ENCODE measurements around the gene AGAP5. TPM values are rescaled to one million over a fixed set of nuclear protein-coding genes. Genes with fewer than 3 reads are reported as not detected.

AGAP5 gene
- total and polyA plus RNA-seq, 9 of the 15 experiments (the other 6 are each of a cell fraction or from before 2014, with no cell fraction given) = 0.32 to 7.5 (median 5.3) TPM

DNA sequence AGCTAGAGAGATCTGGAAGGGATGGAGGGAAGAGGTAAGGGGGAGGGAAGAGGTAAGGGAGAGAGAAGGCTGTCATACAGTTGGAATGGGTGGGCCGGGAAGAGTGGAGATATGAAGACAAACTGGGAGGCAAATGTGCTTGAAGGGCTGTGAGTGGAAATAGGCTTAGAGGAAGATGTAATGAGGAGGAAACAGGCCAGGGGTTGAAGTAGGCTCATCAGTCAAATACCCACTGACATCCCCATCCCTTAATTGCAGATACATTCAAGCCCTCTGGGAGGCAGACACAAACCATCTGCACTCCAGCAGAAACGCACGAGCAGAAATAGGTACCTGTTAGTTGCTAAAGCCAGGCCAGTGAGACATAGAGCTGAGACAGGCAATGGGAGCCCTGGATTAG is 44.2 kb downstream of the AGAP5 start (continued):
- TF ChIP-seq, protein P1, sequence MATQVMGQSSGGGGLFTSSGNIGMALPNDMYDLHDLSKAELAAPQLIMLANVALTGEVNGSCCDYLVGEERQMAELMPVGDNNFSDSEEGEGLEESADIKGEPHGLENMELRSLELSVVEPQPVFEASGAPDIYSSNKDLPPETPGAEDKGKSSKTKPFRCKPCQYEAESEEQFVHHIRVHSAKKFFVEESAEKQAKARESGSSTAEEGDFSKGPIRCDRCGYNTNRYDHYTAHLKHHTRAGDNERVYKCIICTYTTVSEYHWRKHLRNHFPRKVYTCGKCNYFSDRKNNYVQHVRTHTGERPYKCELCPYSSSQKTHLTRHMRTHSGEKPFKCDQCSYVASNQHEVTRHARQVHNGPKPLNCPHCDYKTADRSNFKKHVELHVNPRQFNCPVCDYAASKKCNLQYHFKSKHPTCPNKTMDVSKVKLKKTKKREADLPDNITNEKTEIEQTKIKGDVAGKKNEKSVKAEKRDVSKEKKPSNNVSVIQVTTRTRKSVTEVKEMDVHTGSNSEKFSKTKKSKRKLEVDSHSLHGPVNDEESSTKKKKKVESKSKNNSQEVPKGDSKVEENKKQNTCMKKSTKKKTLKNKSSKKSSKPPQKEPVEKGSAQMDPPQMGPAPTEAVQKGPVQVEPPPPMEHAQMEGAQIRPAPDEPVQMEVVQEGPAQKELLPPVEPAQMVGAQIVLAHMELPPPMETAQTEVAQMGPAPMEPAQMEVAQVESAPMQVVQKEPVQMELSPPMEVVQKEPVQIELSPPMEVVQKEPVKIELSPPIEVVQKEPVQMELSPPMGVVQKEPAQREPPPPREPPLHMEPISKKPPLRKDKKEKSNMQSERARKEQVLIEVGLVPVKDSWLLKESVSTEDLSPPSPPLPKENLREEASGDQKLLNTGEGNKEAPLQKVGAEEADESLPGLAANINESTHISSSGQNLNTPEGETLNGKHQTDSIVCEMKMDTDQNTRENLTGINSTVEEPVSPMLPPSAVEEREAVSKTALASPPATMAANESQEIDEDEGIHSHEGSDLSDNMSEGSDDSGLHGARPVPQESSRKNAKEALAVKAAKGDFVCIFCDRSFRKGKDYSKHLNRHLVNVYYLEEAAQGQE (IDR thresholded peaks at IDR 0.05; ENCODE audit: borderline replicate concordance) = peak; percentile 79
- TF ChIP-seq, protein P1 (CRISPR knock-in tag; IDR thresholded peaks at IDR 0.05; ENCODE audit: low read depth) = no peak
- TF ChIP-seq, protein P2, sequence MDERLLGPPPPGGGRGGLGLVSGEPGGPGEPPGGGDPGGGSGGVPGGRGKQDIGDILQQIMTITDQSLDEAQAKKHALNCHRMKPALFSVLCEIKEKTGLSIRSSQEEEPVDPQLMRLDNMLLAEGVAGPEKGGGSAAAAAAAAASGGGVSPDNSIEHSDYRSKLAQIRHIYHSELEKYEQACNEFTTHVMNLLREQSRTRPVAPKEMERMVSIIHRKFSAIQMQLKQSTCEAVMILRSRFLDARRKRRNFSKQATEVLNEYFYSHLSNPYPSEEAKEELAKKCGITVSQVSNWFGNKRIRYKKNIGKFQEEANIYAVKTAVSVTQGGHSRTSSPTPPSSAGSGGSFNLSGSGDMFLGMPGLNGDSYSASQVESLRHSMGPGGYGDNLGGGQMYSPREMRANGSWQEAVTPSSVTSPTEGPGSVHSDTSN (CRISPR knock-in tag; IDR thresholded peaks at IDR 0.05; ENCODE audit: low read depth) = no peak
- TF ChIP-seq, protein P2 (tag; conservative IDR thresholded peaks at IDR 0.05; ENCODE audit: low read depth) = peak; percentile 85
- TF ChIP-seq, protein P3, sequence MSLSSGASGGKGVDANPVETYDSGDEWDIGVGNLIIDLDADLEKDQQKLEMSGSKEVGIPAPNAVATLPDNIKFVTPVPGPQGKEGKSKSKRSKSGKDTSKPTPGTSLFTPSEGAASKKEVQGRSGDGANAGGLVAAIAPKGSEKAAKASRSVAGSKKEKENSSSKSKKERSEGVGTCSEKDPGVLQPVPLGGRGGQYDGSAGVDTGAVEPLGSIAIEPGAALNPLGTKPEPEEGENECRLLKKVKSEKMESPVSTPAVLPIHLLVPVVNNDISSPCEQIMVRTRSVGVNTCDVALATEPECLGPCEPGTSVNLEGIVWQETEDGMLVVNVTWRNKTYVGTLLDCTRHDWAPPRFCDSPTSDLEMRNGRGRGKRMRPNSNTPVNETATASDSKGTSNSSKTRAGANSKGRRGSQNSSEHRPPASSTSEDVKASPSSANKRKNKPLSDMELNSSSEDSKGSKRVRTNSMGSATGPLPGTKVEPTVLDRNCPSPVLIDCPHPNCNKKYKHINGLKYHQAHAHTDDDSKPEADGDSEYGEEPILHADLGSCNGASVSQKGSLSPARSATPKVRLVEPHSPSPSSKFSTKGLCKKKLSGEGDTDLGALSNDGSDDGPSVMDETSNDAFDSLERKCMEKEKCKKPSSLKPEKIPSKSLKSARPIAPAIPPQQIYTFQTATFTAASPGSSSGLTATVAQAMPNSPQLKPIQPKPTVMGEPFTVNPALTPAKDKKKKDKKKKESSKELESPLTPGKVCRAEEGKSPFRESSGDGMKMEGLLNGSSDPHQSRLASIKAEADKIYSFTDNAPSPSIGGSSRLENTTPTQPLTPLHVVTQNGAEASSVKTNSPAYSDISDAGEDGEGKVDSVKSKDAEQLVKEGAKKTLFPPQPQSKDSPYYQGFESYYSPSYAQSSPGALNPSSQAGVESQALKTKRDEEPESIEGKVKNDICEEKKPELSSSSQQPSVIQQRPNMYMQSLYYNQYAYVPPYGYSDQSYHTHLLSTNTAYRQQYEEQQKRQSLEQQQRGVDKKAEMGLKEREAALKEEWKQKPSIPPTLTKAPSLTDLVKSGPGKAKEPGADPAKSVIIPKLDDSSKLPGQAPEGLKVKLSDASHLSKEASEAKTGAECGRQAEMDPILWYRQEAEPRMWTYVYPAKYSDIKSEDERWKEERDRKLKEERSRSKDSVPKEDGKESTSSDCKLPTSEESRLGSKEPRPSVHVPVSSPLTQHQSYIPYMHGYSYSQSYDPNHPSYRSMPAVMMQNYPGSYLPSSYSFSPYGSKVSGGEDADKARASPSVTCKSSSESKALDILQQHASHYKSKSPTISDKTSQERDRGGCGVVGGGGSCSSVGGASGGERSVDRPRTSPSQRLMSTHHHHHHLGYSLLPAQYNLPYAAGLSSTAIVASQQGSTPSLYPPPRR (CRISPR knock-in tag; IDR thresholded peaks at IDR 0.05; ENCODE audit: borderline replicate concordance) = no peak
- TF ChIP-seq RB1 (IDR thresholded peaks at IDR 0.05; ENCODE audit: low read depth) (peak; percentile 75; the same call in 1 of the 2 replicates), NCOR1 (IDR thresholded peaks at IDR 0.05) (no peak), HDAC1 (IDR thresholded peaks at IDR 0.05) (peak in 1 of 2 experiments; percentile 60; a peak in 1 of 4 replicates), BACH1 (tag; IDR thresholded peaks at IDR 0.05) (no peak), SLC30A9 (CRISPR knock-in tag; IDR thresholded peaks at IDR 0.05) (no peak), GABPB1 (CRISPR knock-in tag; IDR thresholded peaks at IDR 0.05) (no peak), ELF4 (CRISPR knock-in tag; IDR thresholded peaks at IDR 0.05) (peak; percentile 34; the same call in 1 of the 2 replicates)
